ENCODE results near the gene MEN1. TPM values are rescaled to one million over a fixed set of nuclear protein-coding genes. Genes with fewer than 3 reads are reported as not detected.

MEN1 gene
- total and polyA plus RNA-seq, 2 of the 13 experiments (the other 11 are each of a cell fraction or from before 2014, with no cell fraction given) = 20.5 to 27.3 TPM

- Histone ChIP-seq H3K4me1 (ENCODE audit: insufficient read depth, low read length) (peaks cover 52% of the 10 kb centered on the region), H3K27ac (ENCODE audit: extremely low read length, insufficient read depth, low read length) (peak overlapping the region; percentile 42), H3K4me2 (ENCODE audit: low read depth, low read length) (peak overlapping the region; percentile 95), H3K4me3 (replicated peaks in 1 of 3; ENCODE audit: insufficient read depth in 1 of 3, low read depth in 2 of 3, low read length in 3 of 3) (peak overlapping the region; percentile 94 to 98 (median 94)), H3K9me3 (ENCODE audit: low read length) (no peaks in the 10 kb centered on the region), H3K27me3 (ENCODE audit: control insufficient read depth in 1 of 2, insufficient read depth in 2 of 2, low read length in 2 of 2) (no peaks in the 10 kb centered on the region; a peak in 1 of 5 replicates), H2AFZ (ENCODE audit: low read length) (no peak overlapping the region), H3K79me2 (ENCODE audit: insufficient read depth, low read length) (peaks cover 54% of the 10 kb centered on the region), H4K20me1 (ENCODE audit: insufficient read depth, low read length) (peaks cover 56% of the 10 kb centered on the region), H3K9ac (ENCODE audit: insufficient read depth, low read depth, low read length) (peak overlapping the region; percentile 89), H3K36me3 (replicated peaks in 1 of 2; ENCODE audit: control insufficient read depth in 1 of 2, insufficient read depth in 2 of 2, low read length in 2 of 2) (peaks cover 28 to 54% of the 10 kb centered on the region in 2 experiments)
- DNase-seq (ENCODE audit: low spot score) (no peak), FAIRE-seq (no peak), ATAC-seq (no peak)
- intact Hi-C loops (cut with micrococcal nuclease; ENCODE audit: unreplicated experiment) = no loop called here
- TF ChIP-seq TEF (CRISPR knock-in tag; IDR thresholded peaks at IDR 0.05) (no peak), HHEX (CRISPR knock-in tag; IDR thresholded peaks at IDR 0.05) (no peak), HMGXB4 (CRISPR knock-in tag; IDR thresholded peaks at IDR 0.05; ENCODE audit: borderline replicate concordance in 1 of 2, low read depth in 1 of 2) (0 out of 4 replicates have a peak, but pooled peaks of 1 of the 2 experiments have one; percentile 45)
- in situ Hi-C loops (cut with HindIII; ENCODE audit: extremely low pct_ligation_motif_present, low pct_unique_long_range_greater_than_20kb) = no loop called here
- ChIA-PET CTCF (ENCODE audit: low intra/inter-chr PET ratio, low total read pairs) (no interaction called here), POLR2A (interaction anchor here (0.9 to 1.1 kb wide), 3 partner anchors 11 to 16 kb away, joined by 3 read pairs; no protein-coding TSS in a partner anchor)
- 21% methylated on average over 3 of the region's 3 CpGs for WGBS (ENCODE audit: low lambda C conversion rate)
- BruUV-seq (replicated peaks) = TSS peak; percentile 45
These were observed 33.5 kb downstream of the MEN1 start for GRCh38 chr11:64776875-64777274.

- peaks cover 29 to 58% of the 10 kb centered on the region in 2 experiments for H3K36me3 ChIP-seq (replicated peaks in 1 of 2; ENCODE audit: control insufficient read depth in 1 of 2, insufficient read depth in 2 of 2, low read length in 2 of 2)
- no peak for TF ChIP-seq SALL2 (CRISPR knock-in tag; IDR thresholded peaks at IDR 0.05)
- peak; percentile 53 for TF ChIP-seq RBFOX2 (IDR thresholded peaks at IDR 0.05; ENCODE audit: low read depth, low read length)
- no peak overlapping the region for H2AFZ ChIP-seq (ENCODE audit: low read length)
- intact Hi-C loops (cut with micrococcal nuclease; ENCODE audit: unreplicated experiment) = no loop called here
- peaks cover 52% of the 10 kb centered on the region for H3K4me1 ChIP-seq (ENCODE audit: insufficient read depth, low read length)
- DNase-seq (ENCODE audit: low spot score) = no peak
- POLR2A ChIA-PET = interaction anchor here (0.9 to 1.1 kb wide), 2 partner anchors 11 to 12 kb away, joined by 3 read pairs; no protein-coding TSS in a partner anchor
- peaks cover 57% of the 10 kb centered on the region for H3K79me2 ChIP-seq (ENCODE audit: insufficient read depth, low read length)
- no peaks in the 10 kb centered on the region for H3K9me3 ChIP-seq (ENCODE audit: low read length)
- WGBS (ENCODE audit: low lambda C conversion rate) = 87% methylated on average over 6 of the region's 6 CpGs
- BruUV-seq (replicated peaks) = no TSS peak
- no peak overlapping the region for H3K27ac ChIP-seq (ENCODE audit: extremely low read length, insufficient read depth, low read length)
- H3K9ac ChIP-seq (ENCODE audit: insufficient read depth, low read depth, low read length) = peak overlapping the region; percentile 89
- no peak for FAIRE-seq
- in situ Hi-C loops (cut with HindIII; ENCODE audit: extremely low pct_ligation_motif_present, low pct_unique_long_range_greater_than_20kb) = no loop called here
- no peak for ATAC-seq
- peaks cover 61% of the 10 kb centered on the region for H4K20me1 ChIP-seq (ENCODE audit: insufficient read depth, low read length)
- no peaks in the 10 kb centered on the region; a peak in 1 of 5 replicates for H3K27me3 ChIP-seq (ENCODE audit: control insufficient read depth in 1 of 2, insufficient read depth in 2 of 2, low read length in 2 of 2)
- H3K4me2 ChIP-seq (ENCODE audit: low read depth, low read length) = peak overlapping the region; percentile 95
- CTCF ChIA-PET (ENCODE audit: low intra/inter-chr PET ratio, low total read pairs) = no interaction called here
- H3K4me3 ChIP-seq (replicated peaks in 1 of 3; ENCODE audit: insufficient read depth in 1 of 3, low read depth in 2 of 3, low read length in 3 of 3) = peak overlapping the region; percentile 94 to 98 (median 94); a peak in 5 of 6 replicates
These were observed 33.9 kb downstream of the MEN1 start for GRCh38 chr11:64776425-64776824.

Data from HepG2 (cell line).